ENCODE data around the gene SLC4A5.

GRCh38 chr2:74235041-74235440 lies 108.2 kb downstream of the SLC4A5 start:
- TF ChIP-seq, protein P1, sequence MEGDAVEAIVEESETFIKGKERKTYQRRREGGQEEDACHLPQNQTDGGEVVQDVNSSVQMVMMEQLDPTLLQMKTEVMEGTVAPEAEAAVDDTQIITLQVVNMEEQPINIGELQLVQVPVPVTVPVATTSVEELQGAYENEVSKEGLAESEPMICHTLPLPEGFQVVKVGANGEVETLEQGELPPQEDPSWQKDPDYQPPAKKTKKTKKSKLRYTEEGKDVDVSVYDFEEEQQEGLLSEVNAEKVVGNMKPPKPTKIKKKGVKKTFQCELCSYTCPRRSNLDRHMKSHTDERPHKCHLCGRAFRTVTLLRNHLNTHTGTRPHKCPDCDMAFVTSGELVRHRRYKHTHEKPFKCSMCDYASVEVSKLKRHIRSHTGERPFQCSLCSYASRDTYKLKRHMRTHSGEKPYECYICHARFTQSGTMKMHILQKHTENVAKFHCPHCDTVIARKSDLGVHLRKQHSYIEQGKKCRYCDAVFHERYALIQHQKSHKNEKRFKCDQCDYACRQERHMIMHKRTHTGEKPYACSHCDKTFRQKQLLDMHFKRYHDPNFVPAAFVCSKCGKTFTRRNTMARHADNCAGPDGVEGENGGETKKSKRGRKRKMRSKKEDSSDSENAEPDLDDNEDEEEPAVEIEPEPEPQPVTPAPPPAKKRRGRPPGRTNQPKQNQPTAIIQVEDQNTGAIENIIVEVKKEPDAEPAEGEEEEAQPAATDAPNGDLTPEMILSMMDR (IDR thresholded peaks at IDR 0.05), result no peak
- no peak for TF ChIP-seq POLR2A (IDR thresholded peaks at IDR 0.05)

All from esophagus squamous epithelium (tissue), 4 donors.